ENCODE data around the gene KIF16B. TPM values are rescaled to one million over a fixed set of nuclear protein-coding genes. Genes with fewer than 3 reads are reported as not detected.

KIF16B gene
- total RNA-seq, 6 donors from 2014 or later = 18.4 to 114 (median 26.3) TPM

DNA sequence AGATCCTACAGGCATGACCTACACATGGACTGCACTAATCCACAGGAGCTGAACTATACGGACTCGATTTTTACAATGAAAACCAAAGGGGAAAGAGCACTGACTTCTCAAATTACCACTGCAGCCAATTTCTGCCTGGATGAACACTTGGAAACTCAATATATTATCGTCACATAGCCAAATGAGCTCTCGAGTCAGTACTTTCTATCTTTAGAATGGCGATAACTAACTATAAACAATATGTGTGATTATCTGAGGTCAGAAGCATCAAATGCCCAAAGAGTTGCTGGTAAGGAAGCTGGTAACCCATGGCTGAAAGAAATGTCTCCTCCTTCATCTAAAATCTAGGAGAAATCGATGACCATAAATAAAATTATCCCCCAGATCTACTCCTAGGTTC lies 86.7 kb downstream of the KIF16B start:
- H3K27ac ChIP-seq = no peak overlapping the region
- DNase-seq (no peak), ATAC-seq (ENCODE audit: low FRiP score in 2 of 2) (no peak)

DNA sequence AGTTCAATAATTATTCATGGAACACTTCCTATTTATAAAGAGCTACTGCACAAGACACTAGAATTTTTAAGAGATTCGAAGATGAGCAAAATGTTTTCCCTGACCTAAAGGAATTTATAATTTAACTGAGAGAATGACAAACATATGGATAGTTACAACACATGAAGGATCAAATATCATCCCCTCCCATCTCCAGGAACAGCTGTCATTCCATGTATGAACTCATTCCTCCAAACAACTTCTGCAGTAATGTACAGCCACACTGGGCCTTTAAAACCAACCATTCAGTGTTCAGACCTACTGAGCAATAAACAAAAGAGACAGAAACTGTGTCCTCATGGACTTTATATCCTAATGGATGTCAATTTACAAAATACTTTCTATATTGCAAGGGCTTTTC lies 87.8 kb downstream of the KIF16B start:
- H3K4me3 ChIP-seq = no peak overlapping the region
- H3K9me3 ChIP-seq = no peaks in the 10 kb centered on the region
- TF ChIP-seq POLR2A (IDR thresholded peaks at IDR 0.05) = no peak
- no peak for TF ChIP-seq POLR2AphosphoS5 (IDR thresholded peaks at IDR 0.05)
- TF ChIP-seq, protein P1, sequence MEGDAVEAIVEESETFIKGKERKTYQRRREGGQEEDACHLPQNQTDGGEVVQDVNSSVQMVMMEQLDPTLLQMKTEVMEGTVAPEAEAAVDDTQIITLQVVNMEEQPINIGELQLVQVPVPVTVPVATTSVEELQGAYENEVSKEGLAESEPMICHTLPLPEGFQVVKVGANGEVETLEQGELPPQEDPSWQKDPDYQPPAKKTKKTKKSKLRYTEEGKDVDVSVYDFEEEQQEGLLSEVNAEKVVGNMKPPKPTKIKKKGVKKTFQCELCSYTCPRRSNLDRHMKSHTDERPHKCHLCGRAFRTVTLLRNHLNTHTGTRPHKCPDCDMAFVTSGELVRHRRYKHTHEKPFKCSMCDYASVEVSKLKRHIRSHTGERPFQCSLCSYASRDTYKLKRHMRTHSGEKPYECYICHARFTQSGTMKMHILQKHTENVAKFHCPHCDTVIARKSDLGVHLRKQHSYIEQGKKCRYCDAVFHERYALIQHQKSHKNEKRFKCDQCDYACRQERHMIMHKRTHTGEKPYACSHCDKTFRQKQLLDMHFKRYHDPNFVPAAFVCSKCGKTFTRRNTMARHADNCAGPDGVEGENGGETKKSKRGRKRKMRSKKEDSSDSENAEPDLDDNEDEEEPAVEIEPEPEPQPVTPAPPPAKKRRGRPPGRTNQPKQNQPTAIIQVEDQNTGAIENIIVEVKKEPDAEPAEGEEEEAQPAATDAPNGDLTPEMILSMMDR (IDR thresholded peaks at IDR 0.05) = no peak
- no peak for TF ChIP-seq EP300 (IDR thresholded peaks at IDR 0.05)
- 72 to 89% methylated on average over 1 of the region's 1 CpG for WGBS, 2 donors
- DNase-seq (no peak), ATAC-seq (ENCODE audit: low FRiP score in 2 of 2) (no peak)
- peaks cover 0 to 9% (median 0%) of the 10 kb centered on the region in 4 donors for H3K36me3 ChIP-seq
- H3K4me1 ChIP-seq = no peaks in the 10 kb centered on the region
- no peaks in the 10 kb centered on the region for H3K27me3 ChIP-seq
- H3K27ac ChIP-seq = no peak overlapping the region

More for the DNA sequence above, 86.7 kb downstream of the KIF16B start:
- H3K4me3 ChIP-seq = no peak overlapping the region
- TF ChIP-seq EP300 (IDR thresholded peaks at IDR 0.05) (no peak), POLR2AphosphoS5 (IDR thresholded peaks at IDR 0.05) (no peak), POLR2A (IDR thresholded peaks at IDR 0.05) (no peak)
- TF ChIP-seq, protein P1 (IDR thresholded peaks at IDR 0.05) = no peak
- whole genome bisulfite sequencing, 2 donors = 87 to 90% methylated on average over 6 of the region's 6 CpGs
- H3K27me3 ChIP-seq = no peaks in the 10 kb centered on the region
- peaks cover 0 to 9% (median 0%) of the 10 kb centered on the region in 4 donors for H3K36me3 ChIP-seq
- no peaks in the 10 kb centered on the region for H3K4me1 ChIP-seq
- no peaks in the 10 kb centered on the region for H3K9me3 ChIP-seq

DNA sequence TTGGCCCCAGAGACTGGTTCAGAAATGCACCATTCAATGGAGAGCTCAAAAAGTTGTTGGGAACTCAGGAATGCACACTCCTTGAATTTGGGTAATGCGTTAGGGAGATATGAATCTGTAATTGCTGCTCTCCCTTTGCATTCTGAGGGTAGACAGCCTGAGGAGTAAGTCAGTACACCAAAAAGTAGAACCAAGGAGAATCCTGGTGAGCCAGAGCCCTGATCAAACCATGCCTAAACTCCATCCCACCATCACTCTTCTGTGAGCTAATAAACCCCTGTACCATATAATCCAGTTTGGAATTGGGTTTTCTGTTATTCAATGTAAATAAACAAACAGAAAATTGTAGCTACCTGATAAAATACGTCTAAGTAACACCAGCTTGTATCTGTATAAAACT lies 90.2 kb downstream of the KIF16B start:
- peaks cover 0 to 3% (median 0%) of the 10 kb centered on the region in 4 donors for H3K36me3 ChIP-seq
- no peak overlapping the region for H3K27ac ChIP-seq
- DNase-seq = no peak
- no peak for ATAC-seq (ENCODE audit: low FRiP score in 2 of 2)
- no peaks in the 10 kb centered on the region for H3K27me3 ChIP-seq
- 94 to 96% methylated on average over 2 of the region's 2 CpGs for WGBS, 2 donors
- H3K9me3 ChIP-seq = no peaks in the 10 kb centered on the region
- H3K4me1 ChIP-seq = no peaks in the 10 kb centered on the region
- H3K4me3 ChIP-seq = no peak overlapping the region
- TF ChIP-seq POLR2AphosphoS5 (IDR thresholded peaks at IDR 0.05) (no peak), POLR2A (IDR thresholded peaks at IDR 0.05) (no peak), EP300 (IDR thresholded peaks at IDR 0.05) (no peak)
- TF ChIP-seq, protein P1 (IDR thresholded peaks at IDR 0.05) = no peak

DNA sequence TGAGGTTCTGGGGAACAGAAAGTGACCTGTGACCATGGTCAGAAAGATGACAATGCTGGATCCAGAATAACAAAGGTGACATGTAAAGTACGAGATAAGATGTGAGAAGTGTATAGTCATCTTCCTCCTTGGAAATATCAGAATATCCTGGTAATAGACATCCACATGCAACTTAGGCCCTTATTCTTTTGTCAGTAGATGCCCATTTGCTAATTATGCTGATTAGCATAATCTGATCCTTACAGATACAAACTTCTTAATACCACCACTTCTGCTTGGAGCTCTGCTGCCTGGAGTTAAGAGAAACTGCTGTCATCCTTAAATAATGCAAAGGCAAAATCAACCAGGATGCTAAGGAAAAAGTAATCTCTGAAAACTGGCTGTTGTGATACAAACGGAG lies 91.3 kb downstream of the KIF16B start:
- peaks cover 0 to 2% (median 0%) of the 10 kb centered on the region in 4 donors for H3K36me3 ChIP-seq
- WGBS, 2 donors = 84 to 85% methylated on average over 2 of the region's 2 CpGs
- DNase-seq = no peak
- no peaks in the 10 kb centered on the region for H3K27me3 ChIP-seq
- no peak overlapping the region for H3K27ac ChIP-seq
- H3K4me3 ChIP-seq = no peak overlapping the region
- no peak for TF ChIP-seq EP300 (IDR thresholded peaks at IDR 0.05)
- TF ChIP-seq POLR2A (IDR thresholded peaks at IDR 0.05) = no peak
- TF ChIP-seq, protein P1 (IDR thresholded peaks at IDR 0.05) = no peak
- no peak for TF ChIP-seq POLR2AphosphoS5 (IDR thresholded peaks at IDR 0.05)
- no peaks in the 10 kb centered on the region for H3K4me1 ChIP-seq
- ATAC-seq (ENCODE audit: low FRiP score in 2 of 2) = no peak
- no peaks in the 10 kb centered on the region for H3K9me3 ChIP-seq

DNA sequence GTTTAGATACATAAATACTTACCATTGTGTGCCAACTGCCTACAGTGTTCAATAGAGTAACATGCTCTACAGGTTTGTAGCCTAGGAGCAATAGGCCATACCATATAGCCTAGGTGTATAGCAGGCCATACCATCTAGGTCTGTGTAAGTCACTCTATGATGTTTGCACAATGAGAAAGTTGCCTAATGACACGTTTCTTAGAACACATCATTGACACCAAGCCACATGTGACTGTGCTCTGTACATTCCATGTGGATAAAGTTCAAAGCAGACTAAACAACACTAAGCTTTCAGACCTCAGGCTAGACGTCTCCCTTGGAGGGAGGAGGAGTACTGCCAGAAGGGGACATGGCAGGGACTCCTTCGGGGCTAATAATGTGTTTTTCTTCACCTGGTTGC lies 93.6 kb downstream of the KIF16B start:
- TF ChIP-seq EP300 (IDR thresholded peaks at IDR 0.05) (no peak), POLR2AphosphoS5 (IDR thresholded peaks at IDR 0.05) (no peak), POLR2A (IDR thresholded peaks at IDR 0.05) (no peak)
- TF ChIP-seq, protein P1 (IDR thresholded peaks at IDR 0.05) = no peak
- peaks cover 3 to 9% (median 6%) of the 10 kb centered on the region in 4 donors for H3K4me1 ChIP-seq
- no peak overlapping the region for H3K4me3 ChIP-seq
- WGBS, 2 donors = 53 to 62% methylated on average over 3 of the region's 3 CpGs
- H3K27me3 ChIP-seq = no peaks in the 10 kb centered on the region
- no peaks in the 10 kb centered on the region for H3K36me3 ChIP-seq
- no peak overlapping the region for H3K27ac ChIP-seq
- H3K9me3 ChIP-seq = no peaks in the 10 kb centered on the region
- no peak for DNase-seq
- ATAC-seq (ENCODE audit: low FRiP score in 2 of 2) = peak in 1 of 2 donors; percentile 32
